CD4-positive, CD25-positive, alpha-beta regulatory T cell (primary cell): ENCODE measurements around the gene SKAP2. TPM values are rescaled to one million over a fixed set of nuclear protein-coding genes. Genes with fewer than 3 reads are reported as not detected.

Experiments used
- ATAC-seq, 2 donors: fragments of 150-1000 bp; cut with Tn5 transposase; one replicate each; pipeline ENCODE4 v1.10.0; 2021; ENCODE audit warnings: low read depth in 2 of 2, moderate number of reproducible peaks in 2 of 2, moderate library complexity in 1 of 2
- DNase-seq, 3 donors: peaks; one replicate each; pipeline versions ENCODE4 v3.0.0 to v3.0.0-alpha.2; 2012 to 2022; ENCODE audit warnings: mixed read lengths in 1 of 3
- H3K27ac ChIP-seq: one replicate; pipeline ENCODE4 v1.7.0; 2013; ENCODE audit warnings: mild to moderate bottlenecking, low read length; ENCODE audit not compliant: insufficient read depth, poor library complexity, severe bottlenecking
- H3K27me3 ChIP-seq: one replicate; pipeline ENCODE4 v1.7.0; 2013; ENCODE audit warnings: low read length; ENCODE audit not compliant: control insufficient read depth, insufficient read depth
- H3K36me3 ChIP-seq: one replicate; pipeline ENCODE4 v1.7.0; 2013; ENCODE audit warnings: mild to moderate bottlenecking, low read length, moderate library complexity; ENCODE audit not compliant: control insufficient read depth, insufficient read depth
- H3K4me1 ChIP-seq: 2 replicates; pipeline ENCODE4 v1.7.0; 2013; ENCODE audit warnings: mild to moderate bottlenecking, low read length; ENCODE audit not compliant: insufficient read depth, control insufficient read depth, poor library complexity, severe bottlenecking
- H3K4me3 ChIP-seq: one replicate; pipeline ENCODE4 v1.7.0; 2013; ENCODE audit warnings: low read depth, mild to moderate bottlenecking, low read length, moderate library complexity
- H3K9me3 ChIP-seq, 2 experiments: 1 replicate in 1 of 2; 2 replicates in 1 of 2; pipeline ENCODE4 v1.7.0; 2013; ENCODE audit warnings: low read length in 2 of 2, mild to moderate bottlenecking in 1 of 2, moderate library complexity in 1 of 2; ENCODE audit not compliant: control insufficient read depth in 2 of 2
- H3K27ac Mint-ChIP-seq, 3 donors: one replicate each; pipeline ENCODE4 v1.8.0; 2020 to 2022; ENCODE audit warnings: mild to moderate bottlenecking in 3 of 3, mixed read lengths in 3 of 3, moderate library complexity in 2 of 3
- H3K27me3 Mint-ChIP-seq: one replicate; pipeline ENCODE4 v1.8.0; 2022; ENCODE audit warnings: mild to moderate bottlenecking, mixed read lengths
- H3K36me3 Mint-ChIP-seq: one replicate; pipeline ENCODE4 v1.8.0; 2020; ENCODE audit warnings: mixed read lengths
- H3K4me1 Mint-ChIP-seq, 4 donors: one replicate each; pipeline ENCODE4 v1.8.0; 2020 to 2022; ENCODE audit warnings: mixed read lengths in 4 of 4, mild to moderate bottlenecking in 1 of 4
- H3K4me3 Mint-ChIP-seq, 4 donors: one replicate each; pipeline ENCODE4 v1.8.0; 2020 to 2022; ENCODE audit warnings: mild to moderate bottlenecking in 4 of 4, mixed read lengths in 4 of 4, moderate library complexity in 3 of 4
- H3K9me3 Mint-ChIP-seq, 7 donors: one replicate each; pipeline ENCODE4 v1.8.0; 2020 to 2022; ENCODE audit warnings: mixed read lengths in 7 of 7, mild to moderate bottlenecking in 3 of 7, moderate library complexity in 2 of 7
- polyA plus RNA-seq, 4 donors: library from polyadenylated mRNA; unstranded; fragments of 300-500 nt; fragmentation: Illumina TruSeq; gene quantifications; one replicate each; pipeline ENCODE4 v1.2.3, GENCODE V29; 2021
- total RNA-seq: library from RNA; stranded (reverse); gene quantifications from one replicate; pipeline ENCODE4 v1.2.3, GENCODE V29; 2022

The SKAP2 gene
- total and polyA plus RNA-seq, 5 donors from 2014 or later: 20.6 to 47.2 (median 28.8) TPM

DNA sequence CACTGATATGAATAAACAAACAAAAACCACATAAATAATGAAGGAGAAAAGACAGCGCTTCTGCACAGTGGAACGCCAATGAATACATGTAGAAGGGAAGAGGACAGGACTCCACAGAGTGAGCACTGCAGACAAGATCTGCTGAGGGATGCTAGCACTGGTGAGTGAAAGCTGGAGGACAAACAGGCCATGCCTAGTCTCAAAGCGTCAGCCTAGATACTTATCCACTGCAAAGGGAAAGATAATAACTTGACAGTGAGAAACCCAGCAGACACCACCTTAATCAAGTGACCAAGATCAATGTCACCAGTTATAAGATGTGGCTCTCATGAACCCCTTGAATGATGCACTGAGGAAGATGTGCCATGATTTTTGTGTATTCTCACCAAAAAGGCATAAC, 227.6 kb downstream of the SKAP2 start:
- no peak overlapping the region for H3K4me3 ChIP-seq
- ATAC-seq: no peak
- H3K27ac ChIP-seq: no peak overlapping the region
- H3K27me3 Mint-ChIP-seq: no peaks in the 10 kb centered on the region
- no peaks in the 10 kb centered on the region for H3K36me3 Mint-ChIP-seq
- H3K4me1 Mint-ChIP-seq: peaks cover 0 to 7% (median 3%) of the 10 kb centered on the region in 4 donors
- H3K4me3 Mint-ChIP-seq: no peak overlapping the region
- H3K9me3 ChIP-seq: no peaks in the 10 kb centered on the region
- no peak for DNase-seq
- H3K4me1 ChIP-seq: no peaks in the 10 kb centered on the region
- H3K36me3 ChIP-seq: no peaks in the 10 kb centered on the region
- no peaks in the 10 kb centered on the region for H3K9me3 Mint-ChIP-seq
- H3K27me3 ChIP-seq: peaks cover 2% of the 10 kb centered on the region
- H3K27ac Mint-ChIP-seq: no peak overlapping the region

DNA sequence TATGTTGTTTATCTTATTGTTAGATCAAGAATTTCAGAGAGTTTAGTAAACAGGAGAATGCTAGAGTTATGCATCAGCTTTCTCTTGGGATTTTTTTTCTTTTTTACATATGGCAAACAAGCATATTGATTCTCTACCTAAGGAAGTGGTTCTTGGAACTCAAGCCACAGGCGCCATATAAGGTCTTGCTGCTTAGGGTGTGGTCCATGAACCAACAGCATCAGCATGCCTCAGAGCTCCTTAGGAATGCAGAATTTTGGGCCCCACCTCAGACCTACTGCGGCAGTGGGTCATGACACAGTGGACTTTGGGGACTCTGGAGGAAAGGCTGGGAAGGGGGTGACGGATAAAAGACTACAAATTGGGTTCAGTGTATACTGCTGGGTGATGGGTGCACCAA, 230.8 kb downstream of the SKAP2 start:
- H3K9me3 ChIP-seq: no peaks in the 10 kb centered on the region
- Mint-ChIP-seq H3K4me3 (no peak overlapping the region), H3K36me3 (no peaks in the 10 kb centered on the region), H3K27me3 (peaks cover 4% of the 10 kb centered on the region), H3K4me1 (peaks cover 0 to 11% (median 4%) of the 10 kb centered on the region in 4 donors), H3K27ac (no peak overlapping the region), H3K9me3 (peaks cover 0 to 3% (median 0%) of the 10 kb centered on the region in 7 donors)
- ATAC-seq: no peak
- no peak overlapping the region for H3K27ac ChIP-seq
- no peaks in the 10 kb centered on the region for H3K36me3 ChIP-seq
- H3K27me3 ChIP-seq: no peaks in the 10 kb centered on the region
- DNase-seq: peak in 1 of 3 donors; percentile 67
- H3K4me3 ChIP-seq: no peak overlapping the region
- no peaks in the 10 kb centered on the region for H3K4me1 ChIP-seq

DNA sequence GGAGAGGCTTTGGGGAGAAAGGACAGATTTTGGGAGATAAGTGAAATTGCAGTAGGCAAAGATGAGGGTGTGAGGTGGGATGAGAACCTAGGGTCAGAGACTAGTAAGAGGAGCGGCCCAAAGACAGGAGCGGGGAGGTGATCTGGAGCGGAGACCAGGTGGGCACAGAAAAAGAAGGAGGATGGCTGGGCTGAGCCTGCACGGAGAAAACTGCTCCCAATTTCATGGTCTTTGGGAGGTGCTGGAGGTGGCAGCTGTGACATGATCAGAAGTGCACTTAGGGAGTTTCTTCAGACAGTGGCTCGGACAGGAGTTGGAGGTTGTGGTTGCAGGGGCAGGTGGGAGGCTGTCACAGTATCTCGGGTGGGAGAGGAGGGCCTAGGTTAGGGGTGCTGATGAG, 232.8 kb downstream of the SKAP2 start:
- H3K4me3 Mint-ChIP-seq: no peak overlapping the region
- DNase-seq (no peak), ATAC-seq (no peak)
- H3K9me3 Mint-ChIP-seq: peaks cover 0 to 3% (median 0%) of the 10 kb centered on the region in 7 donors
- Histone ChIP-seq H3K4me3 (no peak overlapping the region), H3K4me1 (no peaks in the 10 kb centered on the region), H3K36me3 (no peaks in the 10 kb centered on the region), H3K9me3 (no peaks in the 10 kb centered on the region), H3K27me3 (no peaks in the 10 kb centered on the region), H3K27ac (no peak overlapping the region)
- peaks cover 0 to 11% (median 4%) of the 10 kb centered on the region in 4 donors for H3K4me1 Mint-ChIP-seq
- no peak overlapping the region for H3K27ac Mint-ChIP-seq
- H3K36me3 Mint-ChIP-seq: no peaks in the 10 kb centered on the region
- H3K27me3 Mint-ChIP-seq: peaks cover 4% of the 10 kb centered on the region

DNA sequence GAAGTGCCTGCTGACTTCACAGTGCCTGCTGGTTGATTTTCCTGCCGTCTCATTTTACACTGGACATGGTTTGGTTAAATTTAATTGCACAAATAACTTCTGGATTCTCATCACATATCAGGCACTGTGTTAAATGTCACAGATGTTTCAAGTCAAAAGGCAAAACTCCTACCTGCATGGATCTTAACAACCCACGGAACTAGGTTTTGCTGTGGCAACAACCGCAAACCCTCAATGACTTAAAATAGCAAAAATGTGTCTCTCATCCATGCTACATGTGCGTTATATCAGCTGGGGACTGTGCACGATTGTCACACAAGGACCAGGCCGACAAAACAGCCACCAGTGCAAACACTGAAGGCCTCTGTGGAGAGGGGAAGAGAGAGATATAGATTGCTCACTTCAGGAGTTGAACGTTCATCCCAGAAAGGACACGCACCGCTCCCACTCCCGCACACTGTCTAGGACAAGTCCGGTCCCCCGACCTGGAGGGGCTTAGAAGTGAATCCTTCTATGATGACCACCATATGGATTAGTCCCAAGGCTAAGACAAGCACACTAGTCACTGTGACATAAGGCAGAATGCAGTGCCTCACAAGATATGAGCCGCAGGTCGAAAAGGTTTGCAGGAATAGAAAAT, 233.3 kb downstream of the SKAP2 start:
- Mint-ChIP-seq H3K36me3 (no peaks in the 10 kb centered on the region), H3K27me3 (peaks cover 4% of the 10 kb centered on the region), H3K4me3 (no peak overlapping the region), H3K9me3 (peaks cover 0 to 3% (median 0%) of the 10 kb centered on the region in 7 donors), H3K4me1 (peaks cover 0 to 11% (median 4%) of the 10 kb centered on the region in 4 donors), H3K27ac (no peak overlapping the region)
- Histone ChIP-seq H3K4me1 (no peaks in the 10 kb centered on the region), H3K36me3 (no peaks in the 10 kb centered on the region), H3K27me3 (no peaks in the 10 kb centered on the region), H3K4me3 (no peak overlapping the region), H3K27ac (no peak overlapping the region), H3K9me3 (no peaks in the 10 kb centered on the region)
- DNase-seq (no peak), ATAC-seq (no peak)

DNA sequence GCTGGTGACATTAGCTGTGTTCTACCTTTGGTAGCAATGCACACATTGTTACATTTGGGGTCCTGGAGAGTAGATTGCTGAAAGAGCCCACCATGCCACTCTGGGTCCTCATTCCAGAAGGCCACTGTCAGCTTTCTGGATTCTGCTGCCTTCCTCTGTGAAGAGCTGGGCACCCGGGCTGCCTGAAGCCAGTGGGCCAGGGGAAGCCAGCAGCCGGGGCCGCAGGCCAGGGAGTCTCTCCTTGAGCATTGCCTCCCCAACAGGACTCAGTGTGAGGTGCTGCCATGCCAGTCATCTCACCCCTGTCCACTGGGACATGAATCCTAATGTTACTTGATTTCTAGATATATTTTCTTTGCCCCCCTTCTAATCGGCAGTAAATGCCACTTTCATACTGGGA, 234.0 kb downstream of the SKAP2 start:
- Histone ChIP-seq H3K36me3 (no peaks in the 10 kb centered on the region), H3K27ac (no peak overlapping the region), H3K4me1 (no peaks in the 10 kb centered on the region), H3K27me3 (no peaks in the 10 kb centered on the region), H3K4me3 (no peak overlapping the region), H3K9me3 (no peaks in the 10 kb centered on the region)
- H3K4me3 Mint-ChIP-seq: no peak overlapping the region
- peaks cover 0 to 11% (median 4%) of the 10 kb centered on the region in 4 donors for H3K4me1 Mint-ChIP-seq
- no peak for ATAC-seq
- H3K27me3 Mint-ChIP-seq: peaks cover 4% of the 10 kb centered on the region
- H3K36me3 Mint-ChIP-seq: no peaks in the 10 kb centered on the region
- H3K27ac Mint-ChIP-seq: no peak overlapping the region
- H3K9me3 Mint-ChIP-seq: peaks cover 0 to 3% (median 0%) of the 10 kb centered on the region in 7 donors
- no peak for DNase-seq

DNA sequence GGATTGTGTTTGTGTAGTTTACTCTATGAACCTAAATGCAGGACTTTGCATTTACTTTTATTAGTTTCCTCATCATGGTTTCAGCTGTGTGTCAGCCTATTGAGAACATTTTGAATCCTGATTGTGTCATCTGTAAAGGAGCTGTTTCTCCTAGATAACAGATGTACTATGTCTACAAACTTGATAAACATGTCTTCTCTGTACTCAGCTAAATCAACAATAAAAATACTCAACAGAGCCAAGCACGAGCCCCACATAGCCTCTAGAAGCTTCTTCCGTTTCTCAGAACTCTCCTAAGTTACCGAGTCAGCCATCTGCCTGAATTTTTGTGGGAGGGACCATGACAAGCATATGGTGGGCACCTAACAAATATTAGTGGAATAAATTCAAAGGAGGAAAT, 234.7 kb downstream of the SKAP2 start:
- no peak for ATAC-seq
- Histone ChIP-seq H3K27me3 (no peaks in the 10 kb centered on the region), H3K4me3 (no peak overlapping the region), H3K9me3 (no peaks in the 10 kb centered on the region), H3K36me3 (no peaks in the 10 kb centered on the region), H3K4me1 (no peaks in the 10 kb centered on the region), H3K27ac (no peak overlapping the region)
- no peak overlapping the region for H3K4me3 Mint-ChIP-seq
- no peak overlapping the region for H3K27ac Mint-ChIP-seq
- H3K9me3 Mint-ChIP-seq: peaks cover 0 to 3% (median 0%) of the 10 kb centered on the region in 7 donors
- H3K36me3 Mint-ChIP-seq: no peaks in the 10 kb centered on the region
- no peak for DNase-seq
- peaks cover 0 to 11% (median 4%) of the 10 kb centered on the region in 4 donors for H3K4me1 Mint-ChIP-seq
- peaks cover 4% of the 10 kb centered on the region for H3K27me3 Mint-ChIP-seq

DNA sequence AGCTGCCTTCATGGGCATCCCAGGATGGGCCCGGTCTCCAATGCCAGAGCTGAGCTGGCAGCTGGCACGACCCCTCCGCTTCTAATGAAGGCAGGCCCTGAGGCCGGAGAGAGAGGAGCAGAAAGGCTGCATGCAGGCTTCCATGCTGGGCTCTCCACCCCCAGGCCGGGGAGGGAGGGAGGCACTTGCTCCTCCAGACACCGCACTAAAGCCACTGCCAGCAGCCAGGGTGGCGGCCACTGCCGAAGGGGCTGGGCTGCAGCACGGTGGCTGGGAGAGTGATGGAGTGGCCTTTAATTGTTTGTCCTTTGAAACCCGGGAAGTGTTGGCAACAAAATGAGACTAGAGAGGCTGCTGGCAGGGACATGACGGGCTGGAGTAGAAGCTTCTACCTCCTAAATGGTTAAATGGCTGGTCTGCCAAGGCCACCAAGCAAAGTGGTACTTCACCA, 236.5 kb downstream of the SKAP2 start:
- Histone ChIP-seq H3K36me3 (no peaks in the 10 kb centered on the region), H3K4me1 (no peaks in the 10 kb centered on the region), H3K4me3 (no peak overlapping the region), H3K9me3 (no peaks in the 10 kb centered on the region), H3K27ac (no peak overlapping the region), H3K27me3 (no peaks in the 10 kb centered on the region)
- peaks cover 0 to 6% (median 0%) of the 10 kb centered on the region in 4 donors for H3K4me1 Mint-ChIP-seq
- H3K9me3 Mint-ChIP-seq: peaks cover 0 to 3% (median 0%) of the 10 kb centered on the region in 7 donors
- H3K27ac Mint-ChIP-seq: no peak overlapping the region
- ATAC-seq (no peak), DNase-seq (no peak)
- no peak overlapping the region for H3K4me3 Mint-ChIP-seq
- H3K27me3 Mint-ChIP-seq: peaks cover 4% of the 10 kb centered on the region
- H3K36me3 Mint-ChIP-seq: no peaks in the 10 kb centered on the region

DNA sequence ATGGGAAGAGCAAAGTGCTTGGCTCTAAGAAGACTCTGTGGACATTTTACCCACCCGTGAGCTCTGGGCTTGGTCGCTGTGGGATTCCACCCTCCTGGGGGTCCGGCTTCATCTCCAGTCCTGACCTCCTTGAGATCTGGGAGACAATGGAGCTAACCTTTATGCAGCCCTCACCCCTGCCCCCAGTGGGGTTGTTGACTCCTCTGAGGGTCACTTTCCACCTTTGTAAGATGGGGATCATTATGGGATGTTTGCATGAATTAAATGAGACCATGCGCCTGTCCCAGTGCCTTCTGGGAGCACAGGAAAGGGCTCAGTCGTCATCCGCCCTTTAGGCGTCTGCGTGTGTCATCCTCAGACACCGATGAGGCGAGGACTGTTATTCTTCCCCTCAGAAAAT, 237.2 kb downstream of the SKAP2 start:
- Histone ChIP-seq H3K4me3 (no peak overlapping the region), H3K27ac (no peak overlapping the region), H3K9me3 (no peaks in the 10 kb centered on the region), H3K4me1 (no peaks in the 10 kb centered on the region), H3K36me3 (no peaks in the 10 kb centered on the region), H3K27me3 (no peaks in the 10 kb centered on the region)
- no peak for DNase-seq
- Mint-ChIP-seq H3K27ac (no peak overlapping the region), H3K9me3 (peaks cover 0 to 3% (median 0%) of the 10 kb centered on the region in 7 donors), H3K4me1 (peaks cover 0 to 6% (median 0%) of the 10 kb centered on the region in 4 donors), H3K27me3 (peaks cover 4% of the 10 kb centered on the region), H3K4me3 (no peak overlapping the region), H3K36me3 (no peaks in the 10 kb centered on the region)
- ATAC-seq: no peak
